GM21367 (cell line): ENCODE data around the gene PDZRN3.

Experiments
- ATAC-seq: cut with Tn5 transposase; IDR thresholded peaks from one replicate; pipeline ENCODE4 v1.9.1; 2021; ENCODE audit not compliant: unreplicated experiment

PDZRN3 gene

DNA sequence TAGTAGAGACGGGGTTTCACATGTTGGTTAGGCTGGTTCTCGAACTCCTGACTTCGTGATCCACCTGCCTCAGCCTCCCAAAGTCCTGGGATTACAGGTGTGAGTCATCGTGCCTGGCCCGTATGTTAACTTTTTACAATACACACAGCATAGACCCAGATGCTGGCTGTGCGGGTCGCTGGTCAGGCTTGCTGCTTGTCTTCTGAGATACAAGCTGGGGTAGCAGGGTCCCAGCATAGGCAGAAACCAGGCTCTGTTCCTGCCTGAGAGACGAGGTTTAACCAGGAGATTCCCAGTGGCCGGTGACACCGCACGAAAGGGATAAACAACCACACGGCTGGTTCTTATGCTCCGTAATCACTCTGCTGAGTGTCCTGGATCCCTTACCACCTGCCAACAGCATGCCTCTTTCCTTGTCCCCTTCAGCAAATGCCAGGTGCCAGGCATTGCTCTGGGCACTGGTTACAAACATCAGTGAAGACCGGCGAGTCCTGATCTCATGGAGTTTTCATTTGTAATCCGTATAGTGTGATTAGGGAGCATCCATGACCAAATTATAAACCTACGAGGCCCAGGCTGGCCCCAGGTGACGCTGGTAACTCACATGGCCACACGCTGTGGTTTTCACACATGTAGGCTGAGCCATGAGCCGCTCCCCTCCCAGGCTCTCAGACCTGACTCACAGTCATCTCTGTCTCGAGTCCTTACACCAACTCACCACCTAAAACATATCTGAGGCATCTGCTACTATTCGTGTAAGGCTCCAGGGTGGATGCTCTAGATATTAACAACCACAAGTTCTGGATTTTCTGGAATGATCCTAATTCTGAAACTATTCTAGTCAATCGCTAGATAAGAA lies 125.7 kb downstream of the PDZRN3 start:
- ATAC-seq: peak; percentile 55

DNA sequence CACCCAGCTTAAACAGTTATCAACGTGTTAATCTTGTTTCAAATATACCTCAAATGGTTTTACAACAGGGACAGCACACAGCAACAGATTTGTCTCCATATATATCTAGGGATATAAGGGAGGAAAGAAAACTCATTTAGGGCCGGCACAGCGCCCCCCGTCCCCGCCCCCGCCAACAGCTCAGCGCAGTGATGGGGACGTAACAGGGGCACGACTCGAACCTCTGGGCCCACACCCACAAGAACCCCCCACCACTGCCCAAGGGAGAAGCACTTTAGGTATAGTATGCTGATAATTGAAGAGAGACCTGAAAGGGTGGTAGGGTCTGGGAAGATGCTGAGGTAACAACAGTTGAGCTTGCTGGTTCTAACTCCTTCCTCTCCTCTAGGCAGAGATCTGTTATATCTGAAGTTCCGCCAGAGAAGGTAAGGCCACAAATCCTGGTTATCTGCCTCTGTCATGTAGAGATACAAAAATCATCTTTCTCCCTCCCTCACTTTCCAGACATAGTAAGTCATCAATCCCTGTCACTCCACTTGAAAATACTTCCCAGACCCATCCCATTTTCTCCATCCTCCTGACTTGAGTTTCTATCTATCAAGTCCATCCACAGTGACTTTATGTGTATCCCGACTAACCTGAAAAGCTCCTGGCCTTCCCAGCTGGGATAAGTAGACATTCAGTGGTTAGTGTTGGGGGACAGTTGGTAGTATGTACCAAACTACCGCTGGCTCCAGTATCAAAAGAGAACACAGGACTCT lies 126.9 kb downstream of the PDZRN3 start:
- ATAC-seq: no peak

DNA sequence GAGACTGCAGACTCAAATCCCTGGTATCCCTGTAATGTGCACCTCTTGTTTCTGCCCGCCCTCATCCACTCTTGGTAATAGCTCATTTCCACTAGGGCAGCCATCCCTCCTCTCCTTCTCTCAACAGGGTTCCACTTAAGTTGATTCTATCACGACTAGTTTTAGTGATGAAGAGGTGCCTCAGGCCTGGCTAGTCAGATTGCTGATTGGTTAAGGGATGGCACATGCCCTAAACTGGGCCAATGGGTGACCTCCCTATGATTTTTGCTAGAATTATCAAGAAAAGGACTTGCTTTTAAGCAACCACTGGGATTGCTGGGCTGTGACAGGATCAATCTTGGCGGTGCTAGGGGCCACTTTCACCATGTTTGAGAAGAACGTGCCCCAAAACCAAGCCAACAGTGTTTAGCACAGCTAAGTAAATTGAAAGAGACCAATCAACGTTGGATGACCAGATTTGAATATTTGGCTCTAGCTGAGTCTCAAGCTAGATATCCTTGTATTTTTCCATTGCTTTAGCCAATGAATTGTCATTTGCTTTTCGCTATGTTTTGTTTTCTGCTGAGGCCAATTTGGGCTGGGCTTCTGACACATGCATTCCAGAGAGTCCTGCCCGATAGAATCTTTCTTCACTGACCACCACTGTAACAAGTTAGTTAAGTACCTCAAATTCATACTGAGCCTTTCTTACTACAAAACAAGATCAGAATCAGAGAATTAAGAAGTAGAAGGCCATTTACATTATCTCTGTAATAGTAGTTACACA lies 131.0 kb downstream of the PDZRN3 start:
- no peak for ATAC-seq

DNA sequence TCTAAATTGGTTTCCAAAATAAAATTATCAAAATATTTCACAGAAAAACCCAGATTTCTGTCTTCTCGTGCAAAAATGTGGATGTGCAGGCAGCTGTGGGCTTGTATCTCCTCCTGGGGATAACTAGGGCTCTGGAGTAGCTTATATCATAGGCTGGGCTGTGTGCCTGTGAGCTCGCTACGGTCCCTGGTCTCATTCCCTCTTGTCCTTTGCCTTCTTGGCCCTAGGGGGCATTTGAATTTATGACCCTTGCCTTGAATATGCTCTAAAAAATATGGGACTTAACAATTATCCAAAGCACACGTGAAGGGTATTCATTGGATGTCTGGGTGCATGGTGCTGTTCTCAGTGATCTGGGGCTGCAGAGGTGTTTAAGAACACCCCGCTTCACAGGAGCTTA lies 132.6 kb downstream of the PDZRN3 start:
- ATAC-seq: no peak

DNA sequence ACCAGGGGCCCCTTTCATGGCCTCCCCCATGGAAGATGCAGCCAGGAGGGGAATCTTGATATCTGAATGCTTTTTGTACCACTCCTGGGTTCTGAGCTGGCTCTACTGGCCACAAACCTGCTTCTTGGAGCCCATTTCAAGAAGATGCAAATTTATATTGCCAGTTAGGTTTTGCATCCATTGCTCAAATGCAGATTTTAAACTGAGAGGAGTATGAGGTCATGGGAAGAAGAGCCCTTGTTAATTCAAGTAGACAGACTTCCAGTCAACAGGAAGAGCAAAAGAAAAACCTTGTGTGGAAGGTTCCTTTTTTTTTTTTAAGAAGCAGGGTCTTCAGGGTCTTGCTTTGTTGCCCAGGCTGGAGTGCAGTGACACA lies 133.5 kb downstream of the PDZRN3 start:
- no peak for ATAC-seq

DNA sequence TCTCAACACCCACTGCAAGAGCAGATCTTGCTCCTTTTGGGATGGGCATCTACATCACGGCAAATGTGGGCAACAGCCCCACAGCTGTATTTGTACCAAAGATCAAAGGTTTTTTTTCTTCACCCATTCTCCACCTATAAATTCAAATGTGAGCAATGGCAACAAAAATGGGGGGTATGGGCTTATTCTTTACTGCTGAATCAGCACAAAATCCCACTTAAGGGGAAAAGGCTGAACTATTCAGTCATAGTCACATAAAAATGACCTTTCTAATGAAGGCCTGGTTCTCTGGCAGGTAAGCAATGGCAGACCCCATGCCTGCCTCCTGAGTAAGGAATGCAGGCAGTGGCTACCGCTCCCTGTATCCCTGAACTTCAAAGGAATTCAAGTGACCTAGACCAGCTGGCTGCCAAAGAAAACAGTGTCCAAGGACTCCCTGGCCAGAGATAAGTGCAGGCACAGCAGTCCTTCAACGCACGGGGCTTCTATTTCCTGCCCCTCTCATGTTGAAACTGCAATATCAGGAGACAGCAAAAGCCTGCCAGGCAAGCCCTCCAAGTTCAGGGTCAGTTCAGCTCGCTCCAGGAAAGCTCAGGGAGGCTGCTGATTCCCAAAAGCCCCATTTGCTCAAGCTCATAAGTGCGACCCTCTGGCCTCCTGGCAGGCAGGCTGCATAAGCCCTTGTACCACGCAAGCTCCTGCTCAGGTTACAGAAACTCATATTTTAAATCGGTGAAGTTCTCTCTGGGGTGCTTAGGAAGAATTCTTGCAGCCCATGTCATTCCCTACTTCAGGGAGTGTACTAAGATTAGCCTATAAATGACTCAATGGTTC lies 134.1 kb downstream of the PDZRN3 start:
- no peak for ATAC-seq

DNA sequence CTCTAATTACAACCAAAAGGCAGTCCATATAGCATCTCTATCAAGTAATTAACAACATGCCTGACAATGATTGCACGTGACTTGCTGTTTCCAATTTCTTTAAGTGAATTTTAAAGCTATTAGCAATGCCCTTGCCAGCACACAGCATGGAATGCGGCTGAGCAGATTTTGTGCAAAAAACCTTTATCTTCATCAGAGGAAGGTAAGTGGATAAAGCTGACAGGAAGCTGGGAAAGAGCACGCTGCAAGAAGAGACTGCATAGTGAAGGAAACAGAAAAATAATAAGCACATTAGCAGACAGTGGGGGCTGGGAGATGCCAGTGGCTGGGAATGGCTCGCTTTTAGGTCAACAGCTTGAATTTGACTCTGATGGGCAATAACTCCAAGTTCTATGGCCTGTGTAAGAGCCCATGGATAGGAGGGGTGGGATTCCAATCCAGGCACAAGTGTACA lies 138.8 kb downstream of the PDZRN3 start:
- ATAC-seq: no peak

DNA sequence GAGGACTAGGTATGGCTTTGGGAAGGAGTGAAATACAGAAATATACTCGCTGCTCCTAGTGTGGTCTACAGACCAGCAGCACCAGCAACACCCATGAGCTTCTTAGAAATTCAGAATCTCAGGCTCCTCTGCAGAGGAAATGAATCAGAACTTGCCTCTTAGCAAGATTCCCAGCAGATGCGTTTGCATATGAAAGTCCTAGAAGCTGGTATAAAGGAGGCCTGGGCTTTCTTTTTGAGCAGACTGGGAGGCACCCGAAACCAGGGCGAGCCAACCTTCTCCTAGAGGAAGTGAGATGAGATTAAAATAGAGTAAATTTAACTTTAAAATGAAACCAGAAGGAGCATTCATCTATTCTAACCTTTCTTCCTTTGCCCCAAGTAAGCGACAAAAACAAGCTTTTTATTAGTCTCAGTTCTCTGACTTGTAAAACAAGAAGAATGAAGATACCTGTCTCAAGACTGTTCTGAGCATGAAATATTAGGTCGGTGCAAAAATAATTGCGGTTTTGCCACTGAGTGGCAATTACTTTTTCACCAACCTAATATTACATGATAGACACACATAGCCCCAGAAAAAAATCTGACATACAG lies 140.0 kb downstream of the PDZRN3 start:
- peak; percentile 81 for ATAC-seq

DNA sequence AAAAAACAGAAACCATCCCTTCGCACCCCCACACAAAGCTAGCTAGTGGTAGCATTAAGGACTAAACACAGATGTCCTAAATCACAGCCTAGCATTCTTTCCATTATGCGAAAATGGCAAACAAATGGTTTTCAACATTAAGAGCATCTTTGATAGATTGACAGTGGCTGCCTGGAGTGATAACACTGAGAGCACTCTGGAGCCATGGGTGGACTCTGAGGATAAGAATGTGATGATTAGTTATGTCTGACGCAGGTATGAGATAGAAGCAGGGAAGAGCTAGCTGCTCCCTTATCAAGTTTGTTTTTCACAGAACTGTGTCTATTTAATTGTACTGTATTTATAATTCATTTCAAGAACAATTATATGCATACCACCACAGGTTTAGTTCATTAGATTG lies 142.9 kb downstream of the PDZRN3 start:
- no peak for ATAC-seq

DNA sequence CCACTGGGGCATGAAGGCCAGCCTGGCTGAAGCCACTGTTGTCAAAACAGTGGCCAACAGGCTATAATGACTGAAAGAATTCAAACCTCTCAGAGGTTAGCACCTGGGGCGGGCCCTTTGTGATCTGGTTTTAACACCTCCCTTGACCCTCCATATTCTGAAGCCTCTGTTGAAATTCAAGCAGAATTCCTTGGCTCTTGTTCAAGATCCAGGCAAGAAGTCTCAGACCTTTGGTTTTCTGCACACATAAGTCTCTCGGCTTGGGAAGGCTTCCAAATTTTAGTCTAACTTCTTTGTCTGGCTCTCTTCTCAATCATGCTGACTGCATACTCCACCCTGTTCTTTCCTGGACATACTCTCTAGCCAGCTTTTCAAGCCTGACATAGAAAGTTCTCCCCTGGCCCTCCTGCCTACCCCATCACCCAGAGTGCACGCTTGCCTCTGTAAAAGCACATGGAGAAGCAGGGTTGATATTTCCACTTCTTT lies 144.5 kb downstream of the PDZRN3 start:
- ATAC-seq: no peak

DNA sequence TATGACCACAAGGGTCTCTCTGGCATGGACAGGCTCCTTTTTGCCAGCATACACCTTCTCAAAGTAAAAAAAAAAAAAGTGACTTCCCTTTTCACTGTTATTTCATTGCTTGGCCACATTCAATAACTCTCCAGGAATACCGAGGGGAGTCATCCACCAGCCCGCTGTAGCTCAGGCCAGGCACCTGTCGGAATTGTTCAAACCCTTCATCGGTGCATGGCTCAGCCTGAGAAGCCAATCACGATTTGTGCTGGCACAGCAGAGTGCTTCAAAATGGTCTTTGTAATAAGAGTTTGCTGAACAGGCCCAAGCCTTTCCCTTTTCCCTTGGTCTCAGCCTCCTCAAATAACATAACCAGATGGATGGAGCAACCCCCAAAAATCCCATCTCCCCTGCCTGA lies 145.4 kb downstream of the PDZRN3 start:
- ATAC-seq: no peak

DNA sequence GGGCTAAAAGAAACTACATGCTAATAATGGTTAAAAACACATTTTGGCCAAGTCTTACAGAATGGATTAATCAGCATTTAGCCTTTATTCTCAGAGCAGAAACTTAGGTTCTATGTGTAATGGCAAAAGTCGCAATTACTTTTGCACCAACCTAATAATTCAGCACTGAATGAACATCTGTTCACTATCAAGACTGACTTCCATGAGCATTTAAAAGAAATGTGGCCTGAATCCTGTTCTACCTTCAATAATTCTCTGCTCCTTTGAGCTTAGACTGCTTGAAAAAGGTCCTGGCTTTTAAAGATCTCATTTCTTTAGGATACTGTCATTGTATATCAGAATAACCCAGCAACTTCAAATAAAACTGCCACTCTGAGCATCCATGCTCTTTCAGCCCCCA lies 145.9 kb downstream of the PDZRN3 start:
- ATAC-seq: no peak

DNA sequence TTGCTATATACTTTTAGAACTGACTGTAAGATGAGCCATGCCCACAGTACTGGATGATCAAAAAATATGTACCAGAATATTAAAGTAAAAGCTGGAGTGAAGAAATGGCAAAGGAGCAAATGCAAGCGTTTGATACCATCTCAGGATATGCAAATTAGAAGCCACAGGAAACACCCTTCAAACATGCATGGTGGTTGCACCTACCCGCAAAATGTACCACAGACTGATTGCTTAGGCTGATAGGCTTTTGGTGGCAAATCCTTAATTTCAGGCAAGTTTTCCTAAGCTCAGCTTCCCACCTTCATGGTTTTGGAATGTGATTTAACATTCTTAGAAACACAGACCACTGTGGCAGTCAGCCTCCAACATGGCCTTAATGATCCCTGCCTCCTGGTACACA lies 149.0 kb downstream of the PDZRN3 start:
- no peak for ATAC-seq

DNA sequence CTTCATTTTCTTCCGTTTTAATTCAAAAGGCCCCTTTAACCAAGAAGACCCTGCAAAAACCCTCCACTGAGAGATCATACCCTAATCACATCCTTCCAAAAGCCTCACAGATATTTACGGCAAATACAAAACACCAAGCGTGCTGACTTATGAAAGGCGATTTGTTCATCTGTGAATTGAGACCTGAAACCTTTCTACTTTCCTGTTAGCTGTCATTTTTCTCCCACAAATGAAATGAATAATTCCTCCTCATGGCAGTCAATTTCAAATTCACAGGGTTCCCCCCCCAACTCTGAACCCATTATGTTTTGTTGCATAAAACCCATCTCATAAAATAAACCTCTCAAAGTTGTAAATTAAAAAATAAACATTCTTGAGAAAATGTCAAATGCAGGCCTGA lies 149.6 kb downstream of the PDZRN3 start:
- no peak for ATAC-seq

DNA sequence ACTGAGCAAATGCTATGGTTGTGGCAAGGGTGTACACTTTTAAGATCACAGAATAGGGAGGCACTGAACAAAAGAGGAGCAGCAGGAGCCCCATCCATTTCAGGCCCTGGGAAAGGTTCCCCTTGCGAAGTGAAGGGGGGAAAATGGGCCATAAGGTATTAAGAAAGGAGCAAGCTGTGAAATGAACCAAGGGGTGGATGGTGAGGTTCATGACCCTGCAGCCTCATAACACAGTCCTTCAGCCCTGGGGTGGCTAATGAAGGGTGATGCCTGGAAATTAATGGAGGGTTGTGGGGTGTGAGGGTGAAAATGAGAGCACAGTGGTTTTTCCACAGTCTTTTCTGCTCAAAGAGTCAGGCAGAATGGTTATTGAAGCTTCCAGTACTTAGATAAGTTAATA lies 150.1 kb downstream of the PDZRN3 start:
- ATAC-seq: no peak

DNA sequence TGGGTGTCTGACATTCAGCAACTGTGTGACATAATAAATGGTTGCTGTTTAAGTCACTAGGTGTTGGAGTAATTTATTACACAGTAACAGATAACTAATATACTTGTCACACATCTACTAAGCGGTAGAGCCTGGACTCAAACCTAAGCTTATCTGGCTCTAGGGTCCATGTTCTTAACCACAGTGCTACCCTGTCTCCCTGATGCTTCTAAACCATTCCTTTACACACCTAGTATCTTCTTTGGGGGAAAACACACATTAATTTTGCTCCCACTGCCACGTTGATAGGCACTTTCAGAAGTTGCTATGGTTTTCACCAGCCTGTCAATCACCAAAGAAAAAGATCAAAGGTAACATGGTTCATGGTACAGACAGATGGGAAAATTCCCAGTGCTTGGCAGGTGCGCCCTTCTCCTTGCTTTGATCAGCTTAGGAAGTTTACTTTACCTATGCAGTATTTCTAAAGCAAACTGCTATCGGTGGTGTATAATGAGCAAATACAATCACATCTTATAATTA lies 150.8 kb downstream of the PDZRN3 start:
- no peak for ATAC-seq

DNA sequence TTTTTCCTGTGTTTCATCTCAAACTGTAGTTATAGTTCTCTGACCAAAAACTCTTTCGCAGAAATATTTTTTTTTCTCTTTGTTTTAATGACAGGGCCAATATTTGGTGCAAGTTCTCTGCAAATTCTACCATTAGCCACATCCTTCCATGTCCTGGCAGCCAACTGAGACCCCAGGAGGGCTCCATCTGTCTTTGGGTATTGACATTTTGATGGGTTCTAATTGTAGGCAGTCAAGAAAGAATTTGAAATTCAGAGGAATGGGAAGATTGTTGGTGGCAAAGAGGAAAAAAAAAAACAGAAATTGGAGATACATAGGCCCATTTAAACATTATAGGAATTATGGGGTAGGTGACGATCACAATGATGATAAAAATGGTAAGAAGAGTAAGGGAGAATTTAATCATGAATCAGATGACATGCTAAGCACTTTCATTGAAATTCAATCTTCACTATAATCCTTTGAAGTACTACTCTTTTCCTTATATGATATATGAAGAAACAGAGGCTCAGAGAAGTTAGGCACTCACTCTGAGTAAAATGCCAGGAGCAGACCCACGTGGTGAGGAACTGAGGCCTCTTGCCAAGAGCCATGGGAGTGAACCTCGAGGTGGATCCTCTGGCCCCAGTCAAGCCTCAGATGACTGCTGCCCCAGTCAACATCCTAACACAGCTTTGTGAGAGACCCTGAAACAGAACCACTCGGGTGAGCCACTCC lies 151.4 kb downstream of the PDZRN3 start:
- no peak for ATAC-seq

DNA sequence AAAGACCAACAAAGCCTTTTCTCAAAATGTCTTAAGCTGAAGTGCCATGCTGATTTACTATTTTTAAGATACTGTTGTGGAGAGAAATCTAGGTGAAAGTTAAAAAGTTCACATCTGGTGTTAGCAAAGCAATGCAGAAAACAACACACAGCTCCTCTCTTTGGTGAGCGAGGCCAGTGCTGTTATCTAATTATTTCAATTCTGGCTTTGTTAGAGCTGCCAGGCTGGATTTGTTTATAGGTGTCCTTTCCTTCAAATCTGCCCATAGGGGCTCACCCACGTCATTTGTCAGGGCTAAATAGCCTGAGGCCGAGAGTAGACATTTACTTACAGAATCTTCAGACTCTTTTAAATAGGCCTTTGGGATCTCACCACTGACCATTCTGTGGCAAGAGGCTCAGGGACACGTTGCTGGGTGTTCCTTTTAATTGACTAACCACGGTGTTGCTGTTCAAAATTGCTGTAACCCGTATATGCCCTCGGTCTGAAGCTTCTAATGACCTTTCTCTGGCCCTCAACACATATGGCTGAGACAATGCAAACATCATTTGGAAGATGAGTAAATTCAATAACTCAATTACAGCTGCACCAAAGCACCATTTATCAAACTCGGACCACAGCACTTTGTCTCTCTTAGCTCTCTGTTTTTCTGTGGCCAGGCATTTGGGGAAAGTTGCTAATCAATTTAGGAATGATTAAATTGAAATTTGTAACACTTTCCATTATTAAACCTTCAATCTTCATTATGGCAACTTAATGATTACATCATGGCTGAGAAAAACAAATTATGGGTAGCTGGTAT lies 152.6 kb downstream of the PDZRN3 start:
- no peak for ATAC-seq
